ENCODE data around the gene IL18RAP.
A peak's percentile ranks its signal among the peaks of the same experiment; 100 is the strongest.

IL18RAP gene, protein sequence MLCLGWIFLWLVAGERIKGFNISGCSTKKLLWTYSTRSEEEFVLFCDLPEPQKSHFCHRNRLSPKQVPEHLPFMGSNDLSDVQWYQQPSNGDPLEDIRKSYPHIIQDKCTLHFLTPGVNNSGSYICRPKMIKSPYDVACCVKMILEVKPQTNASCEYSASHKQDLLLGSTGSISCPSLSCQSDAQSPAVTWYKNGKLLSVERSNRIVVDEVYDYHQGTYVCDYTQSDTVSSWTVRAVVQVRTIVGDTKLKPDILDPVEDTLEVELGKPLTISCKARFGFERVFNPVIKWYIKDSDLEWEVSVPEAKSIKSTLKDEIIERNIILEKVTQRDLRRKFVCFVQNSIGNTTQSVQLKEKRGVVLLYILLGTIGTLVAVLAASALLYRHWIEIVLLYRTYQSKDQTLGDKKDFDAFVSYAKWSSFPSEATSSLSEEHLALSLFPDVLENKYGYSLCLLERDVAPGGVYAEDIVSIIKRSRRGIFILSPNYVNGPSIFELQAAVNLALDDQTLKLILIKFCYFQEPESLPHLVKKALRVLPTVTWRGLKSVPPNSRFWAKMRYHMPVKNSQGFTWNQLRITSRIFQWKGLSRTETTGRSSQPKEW

DNA sequence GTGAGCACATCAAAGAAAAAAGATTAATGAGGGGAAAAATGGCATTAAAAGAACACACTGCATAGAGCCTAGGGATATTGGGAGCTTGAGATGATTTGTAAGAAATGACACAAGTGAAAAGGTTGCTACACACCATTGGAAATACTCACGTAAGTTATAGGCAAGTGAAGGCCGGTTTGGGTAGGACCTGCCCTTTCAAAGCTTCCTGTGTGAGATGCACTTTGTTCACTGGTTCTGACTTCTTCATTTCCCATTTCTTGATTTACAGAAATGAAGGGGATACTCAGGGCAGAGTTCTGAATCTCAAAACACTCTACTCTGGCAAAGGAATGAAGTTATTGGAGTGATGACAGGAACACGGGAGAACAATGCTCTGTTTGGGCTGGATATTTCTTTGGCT lies at the start of gene IL18RAP:
TSS of gene IL18RAP (plus strand) at position 251 of the 400 bp plus-strand sequence. CDS start at position 369, 118 bp downstream.
- FAIRE-seq, result peak; percentile 72
- DNase-seq (ENCODE audit: extremely low spot score, insufficient read length, low read depth), result no peak

DNA sequence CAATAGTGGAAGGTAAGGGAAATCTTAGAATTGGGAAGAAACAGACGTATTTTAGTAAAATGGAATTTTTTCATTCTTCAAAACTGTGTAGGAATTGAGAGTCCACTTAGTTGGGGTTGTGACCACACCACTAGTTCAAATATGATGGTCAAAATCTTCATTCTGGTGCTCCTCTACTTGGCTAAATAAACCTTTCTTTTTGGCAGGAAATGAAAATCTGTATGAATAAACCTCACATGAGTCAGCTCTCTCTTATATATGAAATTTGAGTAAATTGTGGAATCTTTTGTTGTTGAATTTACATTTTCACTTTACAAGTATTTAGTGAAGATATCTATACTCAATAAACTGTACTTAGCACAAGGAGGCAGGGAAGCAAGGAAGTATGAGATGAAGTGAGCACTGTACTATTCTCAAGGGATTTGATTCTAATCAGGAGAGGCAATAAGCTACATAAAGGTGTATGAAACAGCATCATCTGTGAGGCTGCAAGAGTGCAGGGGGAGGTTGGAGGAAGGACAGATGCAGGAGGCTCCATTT lies 46.8 kb upstream of the IL18RAP start:
- no peak for FAIRE-seq

DNA sequence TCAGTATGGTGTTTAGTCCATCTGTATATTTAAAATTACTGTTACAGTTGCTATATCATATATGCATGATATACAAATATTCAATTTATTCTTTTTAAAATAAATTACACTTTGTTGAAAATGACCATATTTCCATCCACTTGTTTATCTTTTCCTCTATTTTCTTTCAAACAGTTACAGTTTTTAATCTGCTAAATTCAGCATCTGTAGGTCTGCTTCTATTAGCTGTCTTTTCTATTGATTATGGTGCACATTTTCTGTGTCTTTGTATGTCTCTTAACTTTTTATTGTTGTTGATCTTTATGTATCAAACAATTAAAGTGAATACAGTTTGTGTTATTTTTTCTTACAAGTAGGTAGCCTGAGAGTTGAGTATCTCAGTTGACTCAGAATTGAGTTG lies 39.2 kb upstream of the IL18RAP start:
- DNase-seq (ENCODE audit: extremely low spot score, insufficient read length, low read depth) (no peak), FAIRE-seq (no peak)

More for the DNA sequence above, 46.8 kb upstream of the IL18RAP start:
- no peak for DNase-seq (ENCODE audit: extremely low spot score, insufficient read length, low read depth)

DNA sequence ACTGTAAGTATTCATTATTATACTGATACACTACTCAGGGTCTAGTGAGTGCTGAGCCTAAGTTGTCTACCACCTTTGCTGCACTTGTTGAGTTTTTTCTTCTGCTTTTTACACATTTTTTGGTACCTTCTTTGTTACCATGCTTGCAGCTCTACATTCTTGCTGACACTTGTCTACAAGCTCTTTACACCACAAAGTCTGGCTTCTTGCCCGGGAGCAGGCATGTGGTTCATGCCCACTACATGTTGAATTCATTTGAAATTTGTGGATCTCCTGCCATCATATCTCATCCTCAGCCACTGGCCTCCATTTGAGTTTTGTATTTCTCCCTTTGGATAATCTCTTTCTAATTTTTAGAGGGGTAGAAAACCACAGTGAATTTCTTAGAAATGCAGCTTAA lies 37.4 kb upstream of the IL18RAP start:
- FAIRE-seq, result no peak
- DNase-seq (ENCODE audit: extremely low spot score, insufficient read length, low read depth), result no peak

DNA sequence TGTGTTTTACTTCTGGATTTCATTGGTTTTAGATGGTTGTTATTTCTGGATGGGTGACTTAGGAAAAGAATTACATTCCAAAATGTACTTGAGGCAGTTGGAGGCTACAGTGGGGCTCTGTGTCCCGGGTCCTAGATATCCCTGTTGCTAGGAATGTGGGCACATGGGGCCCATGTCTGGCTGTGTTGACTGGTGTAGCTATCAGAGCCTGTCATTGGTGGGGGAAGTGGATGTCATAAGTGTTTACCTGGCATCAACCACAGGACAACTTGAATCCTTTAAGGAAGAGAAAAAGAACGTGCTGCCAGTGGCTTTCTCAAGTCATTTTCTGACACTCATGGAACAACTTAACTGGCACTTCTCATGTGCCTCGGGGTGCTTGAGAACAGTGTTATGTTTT lies 37.0 kb upstream of the IL18RAP start:
- DNase-seq (ENCODE audit: extremely low spot score, insufficient read length, low read depth) (no peak), FAIRE-seq (no peak)

DNA sequence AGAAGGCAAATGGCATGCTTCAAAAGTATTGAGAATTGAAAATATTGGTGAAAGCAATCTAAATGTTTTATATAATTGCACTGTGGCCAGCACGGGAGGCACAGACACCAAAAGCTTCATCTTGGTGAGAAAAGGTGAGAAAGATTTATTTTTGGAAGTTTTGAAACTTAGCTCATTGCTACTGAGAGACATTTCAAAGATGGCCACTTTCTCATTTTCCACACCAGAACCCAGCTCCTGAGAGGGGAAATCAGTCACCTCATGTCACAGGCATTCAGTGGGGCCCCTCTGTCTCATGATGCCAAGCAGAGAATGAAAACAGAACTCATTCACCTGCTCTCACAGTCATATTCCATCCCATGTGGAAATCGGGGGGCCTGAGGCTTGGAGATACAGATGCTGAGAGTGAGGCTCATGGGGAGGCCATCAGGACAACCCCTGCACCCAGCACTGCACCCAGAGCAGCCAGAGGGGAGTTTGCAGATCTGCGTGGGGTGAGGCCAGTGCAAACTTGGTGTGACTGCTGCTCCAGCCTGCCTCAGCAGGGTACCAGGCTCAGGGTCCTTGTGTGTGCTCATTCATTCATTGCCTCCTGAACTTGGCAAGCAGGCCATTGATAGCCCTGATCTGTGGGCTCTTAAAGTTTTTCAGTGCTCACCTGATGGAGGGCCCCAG lies 36.0 kb upstream of the IL18RAP start:
- DNase-seq (ENCODE audit: extremely low spot score, insufficient read length, low read depth) (no peak), FAIRE-seq (no peak)

DNA sequence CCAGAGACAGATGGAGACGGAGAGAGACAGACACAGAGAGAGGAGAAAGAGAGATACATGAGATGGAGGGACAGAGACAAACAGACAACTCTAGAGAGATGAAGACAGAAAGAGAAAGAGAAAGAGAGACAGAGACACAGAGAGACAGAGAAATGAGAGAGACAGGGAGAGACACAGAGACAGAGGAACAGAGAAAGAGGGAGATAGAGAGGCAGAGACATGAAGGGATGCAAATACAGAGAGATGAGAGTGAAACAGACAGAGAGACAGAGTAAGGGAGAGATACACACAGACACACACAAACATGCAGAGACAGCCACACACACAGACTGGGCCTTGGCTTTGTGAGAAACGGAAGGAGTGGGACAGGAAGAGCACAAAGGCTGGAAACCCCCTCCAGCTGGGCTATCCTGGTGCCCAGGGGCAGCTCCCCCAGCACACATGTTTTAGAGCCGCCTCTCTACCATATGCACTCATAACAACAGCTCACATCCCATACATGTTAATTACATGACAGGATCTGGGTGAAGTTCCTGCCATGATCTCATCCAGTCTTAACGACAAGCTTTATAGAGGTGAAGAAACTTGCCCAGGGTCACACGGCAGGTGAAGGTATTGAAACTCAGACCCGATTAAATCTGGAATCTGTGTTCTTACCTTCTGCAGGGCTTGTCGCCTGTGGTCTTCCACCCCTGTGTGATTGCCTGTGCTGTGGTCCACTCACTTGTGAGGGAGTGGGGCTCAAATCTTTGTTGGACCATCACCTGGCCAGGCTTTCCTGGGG lies 35.0 kb upstream of the IL18RAP start:
- DNase-seq (ENCODE audit: extremely low spot score, insufficient read length, low read depth) (no peak), FAIRE-seq (peak; percentile 48)

DNA sequence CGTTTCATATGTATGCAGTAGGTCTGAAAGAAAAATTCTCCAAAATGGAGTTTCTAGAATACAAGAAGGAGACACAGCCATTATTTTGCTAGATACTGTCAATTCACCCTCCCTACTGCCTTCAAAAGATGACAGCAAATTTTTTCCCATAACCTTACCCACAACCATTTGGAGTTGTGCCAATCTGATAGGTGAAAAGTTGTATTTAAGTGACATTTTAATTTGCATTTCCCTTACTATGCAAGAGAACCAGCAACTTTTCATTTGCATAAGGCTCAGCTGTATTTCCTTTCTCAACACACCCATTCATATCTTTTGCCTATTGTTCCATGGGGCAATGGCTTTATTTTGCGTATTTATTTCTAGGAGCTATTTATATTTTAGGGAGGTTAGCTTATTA lies 31.4 kb upstream of the IL18RAP start:
- FAIRE-seq (peak; percentile 71), DNase-seq (ENCODE audit: extremely low spot score, insufficient read length, low read depth) (no peak)

DNA sequence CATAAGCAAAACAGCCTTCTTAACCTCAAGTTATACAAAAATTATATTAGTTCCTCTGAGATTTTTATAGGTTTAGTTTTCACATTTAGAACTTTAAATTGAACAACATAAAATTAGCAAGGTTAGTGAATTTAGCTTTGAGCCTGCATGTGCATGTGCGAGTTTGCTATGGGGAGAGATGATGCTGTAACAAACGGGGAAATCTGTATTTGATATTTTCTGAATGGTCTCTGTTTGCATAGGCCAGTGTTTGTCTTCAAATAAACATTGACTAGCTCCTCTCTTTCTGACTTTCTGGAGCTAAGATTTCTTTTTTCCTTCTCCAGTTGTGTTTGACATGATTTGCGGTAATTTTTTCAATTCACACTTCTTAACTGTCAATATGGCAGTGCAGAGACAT lies 30.9 kb upstream of the IL18RAP start:
- no peak for FAIRE-seq
- no peak for DNase-seq (ENCODE audit: extremely low spot score, insufficient read length, low read depth)

DNA sequence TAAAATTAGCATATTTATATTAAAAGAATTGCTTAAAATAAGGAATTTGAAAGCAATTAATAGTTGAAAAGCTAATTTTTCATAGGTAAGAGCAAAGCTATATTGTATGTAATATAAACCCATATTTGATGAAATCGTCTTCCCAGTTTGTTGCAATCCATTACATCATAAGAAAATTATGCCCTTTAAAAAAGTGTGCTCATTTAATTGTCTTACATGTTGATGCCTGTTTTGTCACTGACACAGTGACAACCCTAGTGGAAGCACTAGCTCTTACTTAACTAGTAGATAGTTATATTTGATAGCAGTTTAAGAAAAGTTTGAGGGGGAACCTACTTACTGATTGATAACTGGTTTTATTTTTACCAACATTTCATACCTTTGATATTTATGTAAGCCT lies 30.0 kb upstream of the IL18RAP start:
- DNase-seq (ENCODE audit: extremely low spot score, insufficient read length, low read depth) (no peak), FAIRE-seq (no peak)

DNA sequence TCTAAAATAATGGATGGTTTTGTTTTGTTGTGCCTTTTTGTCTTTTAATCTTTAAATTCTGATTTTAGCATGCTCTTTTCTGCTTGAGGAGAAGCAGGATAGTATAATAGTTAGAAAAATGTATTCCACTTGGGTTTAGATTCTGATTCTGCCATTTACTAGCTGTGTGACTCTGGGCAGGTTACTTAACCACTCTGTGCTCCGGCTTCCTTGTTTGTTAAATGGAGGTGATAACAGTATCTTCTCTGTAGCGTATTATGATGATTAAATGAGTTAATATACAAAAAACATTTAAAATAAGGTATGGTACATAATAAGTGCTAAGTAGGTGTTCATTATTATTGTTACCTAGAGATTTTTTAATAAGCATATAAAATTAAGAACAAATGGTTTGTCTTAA lies 26.9 kb upstream of the IL18RAP start:
- no peak for DNase-seq (ENCODE audit: extremely low spot score, insufficient read length, low read depth)
- FAIRE-seq, result no peak

DNA sequence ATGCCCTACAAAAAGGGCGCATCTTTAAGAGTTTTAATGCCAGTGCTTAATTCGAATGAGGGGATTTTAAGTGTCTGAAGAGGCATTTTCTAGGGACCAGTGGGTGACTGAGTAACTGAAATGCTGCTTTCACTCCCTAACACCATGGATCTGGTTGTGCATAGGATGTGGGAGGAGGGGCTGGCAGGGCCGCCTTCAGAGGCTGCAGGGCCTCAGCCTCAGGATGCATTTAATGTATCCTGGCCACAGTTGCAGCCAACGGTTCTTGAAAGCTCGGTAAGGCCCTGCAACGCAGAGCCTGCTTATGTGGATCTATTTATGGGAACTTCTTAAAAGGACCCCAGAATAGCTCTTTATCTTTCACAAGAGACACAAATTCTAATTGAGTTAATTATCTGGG lies 25.8 kb upstream of the IL18RAP start:
- no peak for FAIRE-seq
- no peak for DNase-seq (ENCODE audit: extremely low spot score, insufficient read length, low read depth)

DNA sequence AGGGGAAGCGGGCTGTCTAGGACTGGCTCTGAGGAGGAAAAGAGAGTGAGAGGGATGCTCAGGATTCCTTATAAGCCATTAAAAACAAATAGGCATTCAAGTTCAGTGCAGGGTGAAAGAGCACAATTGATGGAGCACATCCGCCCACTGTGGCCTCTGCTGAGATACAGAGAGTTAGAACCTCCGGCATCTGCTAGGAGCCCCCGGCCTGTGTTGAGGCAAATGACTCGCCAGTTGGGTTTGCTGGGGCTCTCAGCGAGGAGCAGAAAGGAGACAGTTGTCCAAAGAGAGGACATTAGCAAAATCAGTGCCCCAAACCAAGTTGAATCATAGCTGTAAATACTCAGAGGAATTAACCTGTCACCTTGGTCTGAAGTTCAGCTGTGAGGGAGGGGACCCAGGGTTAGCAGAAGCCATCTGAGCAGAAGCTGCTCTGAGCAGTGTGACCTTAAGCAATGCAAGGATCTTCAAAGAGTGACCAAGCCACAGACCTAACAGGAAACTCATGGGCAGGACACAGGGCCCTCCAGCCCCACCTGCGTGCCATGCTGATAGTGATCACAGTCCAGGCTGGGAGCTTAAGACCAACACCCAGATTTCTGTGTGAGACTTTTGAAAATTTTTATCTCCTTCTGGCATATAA lies 23.3 kb upstream of the IL18RAP start:
- no peak for FAIRE-seq
- no peak for DNase-seq (ENCODE audit: extremely low spot score, insufficient read length, low read depth)

DNA sequence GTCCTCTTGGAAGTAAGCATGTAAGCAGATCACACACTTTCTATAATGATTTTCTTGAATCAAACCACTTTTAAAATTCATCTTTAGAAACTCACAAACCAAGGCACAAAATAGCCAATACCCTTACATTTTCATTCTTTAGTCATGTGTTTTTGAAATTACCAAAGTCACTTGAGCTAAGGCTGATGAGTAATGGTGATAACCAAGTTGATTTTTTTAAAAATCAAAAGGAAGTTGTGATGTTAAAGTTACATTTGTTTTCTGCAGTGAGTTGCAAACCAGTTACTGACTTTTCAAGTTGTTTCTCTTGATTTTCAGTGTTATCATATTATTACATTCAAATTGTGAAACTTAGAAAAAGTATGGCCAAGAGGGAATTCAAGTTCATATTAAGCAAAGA lies 21.5 kb upstream of the IL18RAP start:
- DNase-seq (ENCODE audit: extremely low spot score, insufficient read length, low read depth), result no peak
- FAIRE-seq, result no peak

DNA sequence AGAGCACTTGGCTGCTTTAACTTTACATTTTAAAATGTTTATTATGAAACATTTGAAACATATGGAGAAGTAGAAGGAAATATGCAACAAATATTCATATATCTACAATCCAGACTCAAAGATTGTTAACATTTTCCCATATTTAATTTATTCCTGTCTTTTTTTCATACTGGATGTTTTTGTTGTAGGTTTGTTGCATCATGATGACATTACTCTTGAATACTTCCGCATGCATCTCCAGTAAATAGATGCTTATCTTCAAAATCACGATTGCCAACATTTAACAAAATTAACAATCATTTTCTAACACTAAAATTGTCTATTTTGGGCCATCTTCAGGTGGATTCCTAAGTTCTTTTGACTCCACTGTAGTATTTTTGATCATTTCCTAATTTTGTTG lies 21.1 kb upstream of the IL18RAP start:
- DNase-seq (ENCODE audit: extremely low spot score, insufficient read length, low read depth), result no peak
- FAIRE-seq, result no peak

DNA sequence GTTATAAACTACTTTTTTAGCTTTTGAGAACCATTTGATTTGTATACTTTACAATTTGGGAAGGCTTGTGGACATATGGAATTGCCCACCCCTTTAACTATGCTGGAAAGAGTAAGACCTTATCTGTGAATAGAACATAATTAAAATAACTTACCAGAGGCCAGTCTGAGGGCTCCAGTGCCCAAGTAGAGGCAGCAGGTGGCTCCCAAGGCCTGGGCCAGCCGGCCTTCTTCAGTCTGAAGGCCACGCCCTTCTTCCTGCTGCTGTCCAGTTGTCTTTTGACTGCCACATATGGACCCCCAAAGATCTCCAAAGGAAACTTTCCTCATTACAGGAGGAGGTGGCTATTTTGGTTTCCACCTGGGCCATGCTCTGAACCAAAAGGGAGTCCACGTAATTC lies 12.0 kb upstream of the IL18RAP start:
- FAIRE-seq, result no peak

DNA sequence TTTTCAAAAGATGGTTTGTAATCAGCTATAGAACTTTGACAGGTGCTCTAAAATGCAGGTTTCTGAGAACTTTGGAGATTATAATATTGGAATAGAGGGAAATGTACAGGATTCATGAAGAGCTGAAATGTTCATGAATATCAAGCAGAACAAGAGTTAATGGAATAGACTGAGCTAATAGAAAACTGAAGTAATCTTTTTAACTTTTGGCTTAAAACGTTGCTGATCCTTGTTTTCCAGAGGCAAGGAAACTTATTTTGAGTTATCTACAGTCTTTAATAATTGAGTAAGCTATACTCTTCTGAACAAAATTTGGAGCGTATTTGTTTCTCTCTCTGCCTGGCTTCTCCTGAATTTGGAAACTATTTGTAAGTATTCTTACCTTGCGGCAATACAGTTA lies 10.8 kb upstream of the IL18RAP start:
- no peak for DNase-seq (ENCODE audit: extremely low spot score, insufficient read length, low read depth)
- FAIRE-seq, result no peak

More for the DNA sequence above, 12.0 kb upstream of the IL18RAP start:
- no peak for DNase-seq (ENCODE audit: extremely low spot score, insufficient read length, low read depth)

DNA sequence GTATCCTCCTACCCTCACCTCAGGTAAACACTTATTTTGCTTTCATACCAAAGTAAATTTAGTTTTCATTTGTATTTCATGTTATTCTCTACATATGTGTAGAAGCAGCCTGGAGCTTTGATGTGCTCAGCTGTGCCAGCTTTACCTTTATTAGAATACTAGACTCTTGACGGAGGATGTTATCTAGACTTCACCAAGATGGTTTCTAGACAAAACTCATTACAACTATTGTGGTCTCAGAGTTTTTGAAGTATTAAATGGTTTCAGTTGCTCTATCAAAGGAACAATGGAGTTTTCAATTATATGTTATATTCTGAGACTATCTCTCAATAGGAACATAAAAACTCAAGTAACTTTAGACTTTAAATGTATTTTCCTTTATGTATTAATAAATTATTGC lies 5.0 kb upstream of the IL18RAP start:
- peak; percentile 64 for FAIRE-seq
- DNase-seq (ENCODE audit: extremely low spot score, insufficient read length, low read depth), result no peak

DNA sequence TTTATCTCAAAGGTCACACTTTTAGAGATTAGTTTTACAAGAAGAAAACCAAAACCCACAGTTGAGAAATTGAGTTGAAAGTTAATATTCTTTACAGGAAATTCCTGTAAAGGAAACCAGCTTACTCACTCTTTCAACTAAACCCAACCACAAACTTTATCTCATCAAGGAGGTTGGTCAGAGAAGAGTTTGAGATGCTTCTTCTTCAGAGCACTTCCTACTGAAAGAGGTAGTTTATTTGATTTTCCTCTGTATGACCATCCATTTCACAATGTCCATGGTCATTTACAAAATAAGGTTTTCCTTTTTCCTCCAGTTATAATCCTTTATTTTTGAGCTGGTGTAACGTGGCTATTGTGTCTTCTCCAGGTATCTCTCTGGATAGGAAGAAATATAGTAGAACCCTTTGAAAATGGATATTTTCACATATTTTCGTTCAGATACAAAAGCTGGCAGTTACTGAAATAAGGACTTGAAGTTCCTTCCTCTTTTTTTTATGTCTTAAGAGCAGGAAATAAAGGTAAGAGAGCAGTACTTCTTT lies 4.5 kb upstream of the IL18RAP start:
- DNase-seq (ENCODE audit: extremely low spot score, insufficient read length, low read depth) (peak; percentile 26), FAIRE-seq (peak; percentile 91)

All from GM18507 (cell line).